Activated CD8-positive, alpha-beta memory T cell treated with anti-CD3 and anti-CD28 coated beads for 4 hours (primary cell): ENCODE results near the gene BTBD6.
A peak's percentile ranks its signal among the peaks of the same experiment; 100 is the strongest.

Experiments used
- DNase-seq, 2 donors: peaks; one replicate each; pipeline ENCODE4 v3.0.0-alpha.2; 2020; ENCODE audit warnings: low read depth in 2 of 2

Gene BTBD6

GRCh38 chr14:105248368-105249181 lies at the start of gene BTBD6:
Gene BTBD6 (plus strand): TSS chr14:105248533. CDS start chr14:105248712, 179 bp downstream.
- peak; percentile 69 to 72 for DNase-seq

- no peak for DNase-seq
These were observed 49.7 kb upstream of the BTBD6 start for GRCh38 chr14:105198588-105198987.

- DNase-seq, result no peak
These were observed 49.2 kb upstream of the BTBD6 start for GRCh38 chr14:105199093-105199492.

GRCh38 chr14:105200074-105200473 lies 48.3 kb upstream of the BTBD6 start:
- no peak for DNase-seq

GRCh38 chr14:105200641-105201040 lies 47.7 kb upstream of the BTBD6 start:
- DNase-seq, result no peak

- DNase-seq, result no peak
These were observed 47.0 kb upstream of the BTBD6 start for GRCh38 chr14:105201156-105201924.

GRCh38 chr14:105201925-105202513 lies 46.3 kb upstream of the BTBD6 start:
- DNase-seq, result no peak

GRCh38 chr14:105203057-105203531 lies 45.2 kb upstream of the BTBD6 start:
- peak; percentile 18 to 25 for DNase-seq

- DNase-seq, result no peak
These were observed 44.6 kb upstream of the BTBD6 start for GRCh38 chr14:105203701-105204100.

GRCh38 chr14:105204206-105204930 lies 44.0 kb upstream of the BTBD6 start:
- DNase-seq, result no peak

GRCh38 chr14:105204931-105205672 lies 43.2 kb upstream of the BTBD6 start:
- no peak for DNase-seq

GRCh38 chr14:105205673-105206208 lies 42.6 kb upstream of the BTBD6 start:
- DNase-seq, result no peak

- no peak for DNase-seq
These were observed 41.5 kb upstream of the BTBD6 start for GRCh38 chr14:105206873-105207272.

GRCh38 chr14:105207460-105207901 lies 40.9 kb upstream of the BTBD6 start:
- no peak for DNase-seq

- DNase-seq, result no peak
These were observed 40.2 kb upstream of the BTBD6 start for GRCh38 chr14:105207996-105208737.

- DNase-seq, result no peak
These were observed 39.6 kb upstream of the BTBD6 start for GRCh38 chr14:105208738-105209075.

- DNase-seq, result no peak
These were observed 39.2 kb upstream of the BTBD6 start for GRCh38 chr14:105209091-105209490.

GRCh38 chr14:105209646-105210045 lies 38.7 kb upstream of the BTBD6 start:
- DNase-seq, result no peak

- no peak for DNase-seq
These were observed 37.9 kb upstream of the BTBD6 start for GRCh38 chr14:105210266-105211025.
